Neural cell (in vitro differentiated cells): ENCODE measurements around the gene NALCN. TPM values are rescaled to one million over a fixed set of nuclear protein-coding genes. Genes with fewer than 3 reads are reported as not detected.
A peak's percentile ranks its signal among the peaks of the same experiment; 100 is the strongest.

Source experiments
- H2AFZ ChIP-seq: fragments of 200-600, 300-800 bp; sonication (generic), shearing (Covaris generic); 2 replicates; pipeline ENCODE4 v1.6.0; 2014; ENCODE audit warnings: low read depth, mild to moderate bottlenecking, antibody characterized with exemption, low read length, moderate library complexity
- H3F3A ChIP-seq: fragments of 200-600 bp; shearing (Covaris generic); 2 replicates; pipeline ENCODE4 v1.6.1; 2016; ENCODE audit warnings: mild to moderate bottlenecking, moderate library complexity, mixed read lengths, antibody characterized with exemption, low read length; ENCODE audit not compliant: insufficient read depth, poor library complexity, severe bottlenecking
- H3K27ac ChIP-seq: fragments of 200-600, 300-800 bp; sonication (generic), shearing (Covaris generic); 2 replicates; pipeline ENCODE4 v1.5.1; 2014; ENCODE audit warnings: mild to moderate bottlenecking, low read length, moderate library complexity
- H3K27me3 ChIP-seq: fragments of 300-800, 200-600 bp; sonication (generic), shearing (Covaris generic); 2 replicates; pipeline ENCODE4 v1.6.0; 2014; ENCODE audit warnings: mild to moderate bottlenecking, low read depth, low read length, moderate library complexity; ENCODE audit not compliant: insufficient read depth
- H3K36me3 ChIP-seq: fragments of 300-800, 200-600 bp; sonication (generic), shearing (Covaris generic); 2 replicates; pipeline ENCODE4 v1.5.1; 2014; ENCODE audit warnings: mild to moderate bottlenecking, antibody characterized with exemption, low read length, moderate library complexity; ENCODE audit not compliant: insufficient read depth
- H3K4me2 ChIP-seq: fragments of 300-800, 200-600 bp; sonication (generic), shearing (Covaris generic); 2 replicates; pipeline ENCODE4 v1.6.0; 2014; ENCODE audit warnings: mild to moderate bottlenecking, low read length
- H3K4me3 ChIP-seq: fragments of 300-800, 200-600 bp; sonication (generic), shearing (Covaris generic); 2 replicates; pipeline ENCODE4 v1.5.1; 2014; ENCODE audit warnings: mild to moderate bottlenecking, low read length, moderate library complexity
- H3K79me2 ChIP-seq: fragments of 200-600 bp; shearing (Covaris generic); replicated peaks from 2 replicates; pipeline ENCODE4 v1.6.0; 2014; ENCODE audit warnings: mild to moderate bottlenecking, low read length, moderate library complexity; ENCODE audit not compliant: insufficient read depth
- H3K9ac ChIP-seq: fragments of 300-800, 200-600 bp; sonication (generic), shearing (Covaris generic); 2 replicates; pipeline ENCODE4 v1.6.1; 2016; ENCODE audit warnings: mild to moderate bottlenecking, low read length, mixed read lengths
- H3K9me2 ChIP-seq: fragments of 200-600 bp; shearing (Covaris generic); 2 replicates; pipeline ENCODE4 v1.6.1; 2016; ENCODE audit warnings: mild to moderate bottlenecking, low read length, mixed read lengths; ENCODE audit not compliant: insufficient read depth
- H3K9me3 ChIP-seq: fragments of 200-600, 300-800 bp; sonication (generic), shearing (Covaris generic); 2 replicates; pipeline ENCODE4 v1.6.1; 2016; ENCODE audit warnings: mild to moderate bottlenecking, mixed run types, low read length, moderate library complexity, mixed read lengths
- H4K20me1 ChIP-seq: fragments of 200-600 bp; shearing (Covaris generic); 2 replicates; pipeline ENCODE4 v1.6.1; 2016; ENCODE audit warnings: mild to moderate bottlenecking, mixed run types; ENCODE audit not compliant: insufficient read depth
- CTCF ChIP-seq: fragments of 450-650 bp; IDR thresholded peaks from 2 replicates; pipeline ENCODE4 v1.5.1; 2014; ENCODE audit warnings: antibody characterized with exemption, mild to moderate bottlenecking, moderate library complexity; ENCODE audit not compliant: poor library complexity, severe bottlenecking
- EP300 ChIP-seq: fragments of 450-650 bp; conservative IDR thresholded peaks from 2 replicates; pipeline ENCODE4 v1.6.1; 2014; ENCODE audit warnings: antibody characterized with exemption, mild to moderate bottlenecking, moderate library complexity; ENCODE audit not compliant: poor library complexity, severe bottlenecking
- EZH2 ChIP-seq: fragments of 200-600, 300-800 bp; shearing (Covaris generic), sonication (generic); IDR thresholded peaks from 2 replicates; pipeline ENCODE4 v1.6.1; 2014; ENCODE audit warnings: antibody characterized with exemption, low read length, borderline replicate concordance, mild to moderate bottlenecking; ENCODE audit not compliant: insufficient read depth, poor library complexity, severe bottlenecking
- MXI1 ChIP-seq: fragments of 450-650 bp; conservative IDR thresholded peaks from 2 replicates; pipeline ENCODE4 v1.6.1; 2014; ENCODE audit warnings: antibody characterized with exemption, mild to moderate bottlenecking; ENCODE audit not compliant: poor library complexity, severe bottlenecking
- POLR2AphosphoS5 ChIP-seq: IDR thresholded peaks from 2 replicates; pipeline ENCODE4 v1.6.1; 2012
- RAD21 ChIP-seq: fragments of 450-650 bp; conservative IDR thresholded peaks from 2 replicates; pipeline ENCODE4 v1.6.1; 2014; ENCODE audit warnings: antibody characterized with exemption, mild to moderate bottlenecking, moderate library complexity
- REST ChIP-seq: IDR thresholded peaks from 2 replicates; pipeline ENCODE4 v1.6.1; 2012; ENCODE audit warnings: borderline replicate concordance
- SMC3 ChIP-seq: fragments of 450-650 bp; conservative IDR thresholded peaks from 2 replicates; pipeline ENCODE4 v1.6.1; 2014; ENCODE audit warnings: antibody characterized with exemption, mild to moderate bottlenecking, moderate library complexity; ENCODE audit not compliant: poor library complexity
- TAF1 ChIP-seq: IDR thresholded peaks from 2 replicates; pipeline ENCODE4 v1.6.1; 2012; ENCODE audit warnings: low read depth
- polyA plus RNA-seq: library from polyadenylated mRNA; depleted of rRNA; stranded (reverse); fragments of >200 nt; gene quantifications from 2 replicates; pipeline ENCODE4 v1.2.3, GENCODE V29; 2014

The NALCN gene
- polyA plus RNA-seq, 1 donor from 2014 or later = 24.1 TPM

GRCh38 chr13:101144808-101145419 lies 271.4 kb downstream of the NALCN start:
- no peak overlapping the region for H3K4me3 ChIP-seq
- no peaks in the 10 kb centered on the region for H4K20me1 ChIP-seq
- H3K27me3 ChIP-seq = no peaks in the 10 kb centered on the region
- no peak overlapping the region for H3K9ac ChIP-seq
- no peak overlapping the region for H3K27ac ChIP-seq
- TF ChIP-seq POLR2AphosphoS5 (no peak), EP300 (no peak), MXI1 (no peak), SMC3 (peak; percentile 91), CTCF (peak; percentile 80), RAD21 (peak; percentile 93)
- no peak overlapping the region for H2AFZ ChIP-seq
- H3K9me2 ChIP-seq = no peaks in the 10 kb centered on the region
- H3K79me2 ChIP-seq = no peaks in the 10 kb centered on the region
- no peak overlapping the region for H3K4me2 ChIP-seq
- H3K36me3 ChIP-seq = no peaks in the 10 kb centered on the region
- no peaks in the 10 kb centered on the region for H3K9me3 ChIP-seq
- peaks cover 4% of the 10 kb centered on the region for H3F3A ChIP-seq

GRCh38 chr13:101140936-101141335 lies 275.4 kb downstream of the NALCN start:
- Histone ChIP-seq H3K4me2 (no peak overlapping the region), H3K9me2 (no peaks in the 10 kb centered on the region), H3K27ac (no peak overlapping the region), H3K36me3 (no peaks in the 10 kb centered on the region), H3K27me3 (no peaks in the 10 kb centered on the region), H2AFZ (no peak overlapping the region), H4K20me1 (no peaks in the 10 kb centered on the region), H3F3A (peaks cover 4% of the 10 kb centered on the region), H3K79me2 (no peaks in the 10 kb centered on the region), H3K4me3 (no peak overlapping the region), H3K9me3 (no peaks in the 10 kb centered on the region), H3K9ac (no peak overlapping the region)
- no peak for TF ChIP-seq EZH2
- TF ChIP-seq RAD21 = no peak
- no peak for TF ChIP-seq REST
- no peak for TF ChIP-seq TAF1
- TF ChIP-seq SMC3 = no peak
- TF ChIP-seq EP300 = no peak
- no peak for TF ChIP-seq CTCF
- no peak for TF ChIP-seq POLR2AphosphoS5
- no peak for TF ChIP-seq MXI1
